Spleen (tissue), 3 donors: Measurements from ENCODE around the gene PAX5.

Experiments used
- POLR2A ChIP-seq, 3 donors: fragments of 450-650 bp; IDR thresholded peaks; one replicate each; pipeline ENCODE4 v1.5.1; 2017; ENCODE audit warnings: antibody characterized with exemption in 3 of 3, mild to moderate bottlenecking in 1 of 3
- POLR2AphosphoS5 ChIP-seq, 3 donors: sonication (generic); formaldehyde crosslinking; IDR thresholded peaks; one replicate each; pipeline ENCODE4 v1.5.1; 2017; ENCODE audit warnings: antibody characterized with exemption in 3 of 3

DNA sequence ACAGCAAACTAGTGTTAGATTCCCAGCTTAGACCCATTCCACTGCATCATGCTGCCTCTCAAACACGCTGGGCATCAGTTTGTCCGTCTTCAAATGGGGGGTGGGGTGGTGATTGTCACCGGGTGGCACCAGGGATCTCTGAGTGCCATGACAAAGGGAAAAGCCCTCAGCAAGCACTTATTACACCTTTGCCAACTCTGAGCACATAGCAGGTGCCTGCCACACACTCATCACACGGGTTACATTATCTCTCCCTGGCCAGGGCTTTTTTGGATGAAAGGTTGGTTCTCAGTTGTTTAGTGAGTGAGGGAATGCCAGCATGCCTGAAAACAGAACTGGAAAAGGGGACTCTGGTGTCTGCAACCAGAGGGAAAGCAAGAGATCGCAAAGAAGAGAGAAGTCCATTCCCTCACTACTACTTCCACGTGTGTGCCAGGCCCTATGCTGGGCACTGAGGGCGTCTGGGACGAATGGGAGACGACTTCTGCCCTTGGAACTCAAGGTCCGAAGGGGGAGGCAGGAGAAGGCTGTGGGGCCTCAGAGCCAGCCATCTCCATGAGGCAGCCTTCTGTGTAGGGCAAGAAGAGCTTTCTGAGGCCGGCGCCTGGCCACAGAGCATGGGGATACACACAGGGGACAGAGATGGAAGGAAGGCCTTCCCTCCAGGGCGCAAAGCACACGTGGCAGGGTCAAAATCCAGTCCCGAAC lies 48.9 kb downstream of the PAX5 start:
- TF ChIP-seq POLR2AphosphoS5 (IDR thresholded peaks at IDR 0.05) (no peak), POLR2A (IDR thresholded peaks at IDR 0.05) (no peak)
